ENCODE data around the gene CALN1.

CALN1 gene

DNA sequence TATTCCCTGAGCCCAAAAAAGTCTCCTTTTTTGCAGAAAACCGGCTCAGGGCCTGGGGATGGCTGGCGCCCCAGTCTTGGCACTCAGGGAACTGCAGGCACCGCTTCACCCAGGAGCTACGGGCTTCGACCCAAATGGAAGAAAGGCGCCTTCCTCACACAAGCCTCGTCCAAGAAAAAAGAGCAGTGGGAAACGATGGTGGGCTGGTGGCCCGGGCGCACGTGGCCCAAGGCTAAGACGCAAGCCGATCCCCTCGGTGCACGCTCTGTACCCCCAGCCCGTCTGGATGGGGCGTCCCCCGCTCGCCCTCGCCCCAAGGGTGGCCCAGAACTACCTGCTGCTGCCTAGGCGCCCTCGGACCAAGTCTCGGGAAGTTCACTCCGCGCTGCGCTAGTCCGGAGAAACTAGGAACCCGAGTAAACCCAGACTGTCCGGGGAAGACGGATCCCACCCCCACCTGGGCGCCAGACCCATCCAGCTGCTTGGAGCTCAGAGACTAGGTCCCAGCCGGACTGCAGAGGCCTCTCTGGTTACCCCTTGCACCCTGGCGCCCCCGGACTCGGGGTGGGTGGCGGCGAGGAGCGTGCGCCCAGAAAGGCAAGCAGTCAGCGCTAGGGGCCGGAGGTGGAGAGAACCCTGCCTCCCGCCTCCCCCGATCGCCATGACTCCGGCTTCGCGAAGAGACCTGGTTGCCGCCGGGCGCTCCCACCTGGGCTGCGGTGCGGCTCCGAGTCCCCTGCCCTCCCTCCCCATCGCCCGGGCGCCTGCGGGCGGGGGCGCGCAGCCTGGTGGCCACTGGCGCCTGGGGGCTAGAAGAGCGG is 76.4 kb downstream of the CALN1 start:
- Histone ChIP-seq H3K36me3 (ENCODE audit: control insufficient read depth in 2 of 2, insufficient read depth in 1 of 2, low read length in 2 of 2) (no peaks in the 10 kb centered on the region), H3K9me3 (ENCODE audit: control insufficient read depth, insufficient read depth, low read depth, low read length) (no peaks in the 10 kb centered on the region), H3K27ac (ENCODE audit: extremely low read depth, low read depth, low read length) (no peak overlapping the region), H3K4me1 (ENCODE audit: control insufficient read depth, insufficient read depth, low read length) (no peaks in the 10 kb centered on the region), H3K4me3 (ENCODE audit: low read depth, low read length) (no peak overlapping the region)
- ChIA-PET POLR2A (no interaction called here), CTCF (no interaction called here)
- TF ChIP-seq ZNF624 (tag by site-specific recombination; IDR thresholded peaks at IDR 0.05) (no peak), ZNF157 (tag by site-specific recombination; IDR thresholded peaks at IDR 0.05) (no peak)

DNA sequence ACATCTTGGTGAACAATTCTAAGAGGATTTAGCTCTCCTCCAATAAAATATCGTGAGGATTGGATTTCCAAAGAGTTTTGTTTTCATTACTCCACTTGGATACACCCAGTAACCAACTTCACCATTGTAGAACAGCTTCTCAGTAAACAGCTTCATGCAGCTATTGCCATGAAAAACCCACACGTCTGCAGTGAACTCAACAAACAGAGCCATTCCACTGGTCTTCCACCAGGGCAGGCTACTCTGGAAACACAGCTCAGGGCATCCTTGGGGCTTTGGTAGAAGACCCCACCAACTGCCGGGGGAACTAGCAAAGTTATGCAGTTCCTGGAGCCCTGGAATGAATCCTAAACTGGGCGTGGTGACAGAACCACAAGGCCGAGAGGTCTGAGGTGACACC is 77.4 kb downstream of the CALN1 start:
- H3K36me3 ChIP-seq (ENCODE audit: control insufficient read depth in 2 of 2, insufficient read depth in 1 of 2, low read length in 2 of 2), result no peaks in the 10 kb centered on the region
- no peak for TF ChIP-seq ZNF354C (tag by site-specific recombination; IDR thresholded peaks at IDR 0.05; ENCODE audit: borderline replicate concordance, low read depth)
- TF ChIP-seq ZNF510 (tag by site-specific recombination; IDR thresholded peaks at IDR 0.05; ENCODE audit: insufficient replicate concordance), result no peak
- TF ChIP-seq ZFP41 (tag by site-specific recombination; IDR thresholded peaks at IDR 0.05; ENCODE audit: borderline replicate concordance), result no peak
- no peak for TF ChIP-seq ZNF112 (tag by site-specific recombination; IDR thresholded peaks at IDR 0.05)
- TF ChIP-seq ZBTB21 (tag by site-specific recombination; IDR thresholded peaks at IDR 0.05), result no peak
- no peak for TF ChIP-seq ZNF311 (tag by site-specific recombination; IDR thresholded peaks at IDR 0.05; ENCODE audit: borderline replicate concordance)
- TF ChIP-seq, protein P1, sequence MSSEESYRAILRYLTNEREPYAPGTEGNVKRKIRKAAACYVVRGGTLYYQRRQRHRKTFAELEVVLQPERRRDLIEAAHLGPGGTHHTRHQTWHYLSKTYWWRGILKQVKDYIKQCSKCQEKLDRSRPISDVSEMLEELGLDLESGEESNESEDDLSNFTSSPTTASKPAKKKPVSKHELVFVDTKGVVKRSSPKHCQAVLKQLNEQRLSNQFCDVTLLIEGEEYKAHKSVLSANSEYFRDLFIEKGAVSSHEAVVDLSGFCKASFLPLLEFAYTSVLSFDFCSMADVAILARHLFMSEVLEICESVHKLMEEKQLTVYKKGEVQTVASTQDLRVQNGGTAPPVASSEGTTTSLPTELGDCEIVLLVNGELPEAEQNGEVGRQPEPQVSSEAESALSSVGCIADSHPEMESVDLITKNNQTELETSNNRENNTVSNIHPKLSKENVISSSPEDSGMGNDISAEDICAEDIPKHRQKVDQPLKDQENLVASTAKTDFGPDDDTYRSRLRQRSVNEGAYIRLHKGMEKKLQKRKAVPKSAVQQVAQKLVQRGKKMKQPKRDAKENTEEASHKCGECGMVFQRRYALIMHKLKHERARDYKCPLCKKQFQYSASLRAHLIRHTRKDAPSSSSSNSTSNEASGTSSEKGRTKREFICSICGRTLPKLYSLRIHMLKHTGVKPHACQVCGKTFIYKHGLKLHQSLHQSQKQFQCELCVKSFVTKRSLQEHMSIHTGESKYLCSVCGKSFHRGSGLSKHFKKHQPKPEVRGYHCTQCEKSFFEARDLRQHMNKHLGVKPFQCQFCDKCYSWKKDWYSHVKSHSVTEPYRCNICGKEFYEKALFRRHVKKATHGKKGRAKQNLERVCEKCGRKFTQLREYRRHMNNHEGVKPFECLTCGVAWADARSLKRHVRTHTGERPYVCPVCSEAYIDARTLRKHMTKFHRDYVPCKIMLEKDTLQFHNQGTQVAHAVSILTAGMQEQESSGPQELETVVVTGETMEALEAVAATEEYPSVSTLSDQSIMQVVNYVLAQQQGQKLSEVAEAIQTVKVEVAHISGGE (tag by site-specific recombination; conservative IDR thresholded peaks at IDR 0.05; ENCODE audit: low read depth), result no peak
- no peak for TF ChIP-seq ZNF791 (tag by site-specific recombination; IDR thresholded peaks at IDR 0.05)
- H3K4me1 ChIP-seq (ENCODE audit: control insufficient read depth, insufficient read depth, low read length), result no peaks in the 10 kb centered on the region
- no peak overlapping the region for H3K4me3 ChIP-seq (ENCODE audit: low read depth, low read length)
- no peaks in the 10 kb centered on the region for H3K9me3 ChIP-seq (ENCODE audit: control insufficient read depth, insufficient read depth, low read depth, low read length)
- ChIA-PET CTCF (interaction anchor here (0.6 to 1.1 kb wide), 3 partner anchors 13 to 357 kb away, joined by 3 read pairs; no protein-coding TSS in a partner anchor), POLR2A (no interaction called here)
- no peak overlapping the region for H3K27ac ChIP-seq (ENCODE audit: extremely low read depth, low read depth, low read length)

DNA sequence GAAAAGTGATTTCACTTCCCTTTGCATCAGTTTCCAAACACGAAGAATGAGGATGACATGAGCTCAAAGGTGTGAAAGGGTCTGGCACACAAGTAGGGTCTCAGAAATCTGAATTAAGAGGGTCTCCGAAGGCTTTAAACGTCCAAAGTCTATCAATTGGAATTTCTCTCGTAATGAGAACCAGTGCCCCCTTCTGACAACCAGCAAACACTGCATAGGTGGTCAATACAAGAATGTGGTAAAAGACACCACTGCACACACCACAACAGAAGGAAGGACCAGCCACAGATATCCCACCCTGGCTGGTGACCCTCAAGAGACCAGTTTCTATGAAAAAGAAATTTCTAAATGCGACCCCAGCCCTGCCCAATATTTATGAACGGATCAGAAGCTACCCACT is 78.1 kb downstream of the CALN1 start:
- Histone ChIP-seq H3K9me3 (ENCODE audit: control insufficient read depth, insufficient read depth, low read depth, low read length) (no peaks in the 10 kb centered on the region), H3K4me3 (ENCODE audit: low read depth, low read length) (no peak overlapping the region), H3K27ac (ENCODE audit: extremely low read depth, low read depth, low read length) (no peak overlapping the region), H3K36me3 (ENCODE audit: control insufficient read depth in 2 of 2, insufficient read depth in 1 of 2, low read length in 2 of 2) (no peaks in the 10 kb centered on the region), H3K4me1 (ENCODE audit: control insufficient read depth, insufficient read depth, low read length) (no peaks in the 10 kb centered on the region)
- ChIA-PET POLR2A (no interaction called here), CTCF (interaction anchor here (0.6 to 1.1 kb wide), 6 partner anchors 13 to 1256 kb away, joined by 3 to 5 read pairs (median 4); no protein-coding TSS in a partner anchor)
- TF ChIP-seq, protein P2, sequence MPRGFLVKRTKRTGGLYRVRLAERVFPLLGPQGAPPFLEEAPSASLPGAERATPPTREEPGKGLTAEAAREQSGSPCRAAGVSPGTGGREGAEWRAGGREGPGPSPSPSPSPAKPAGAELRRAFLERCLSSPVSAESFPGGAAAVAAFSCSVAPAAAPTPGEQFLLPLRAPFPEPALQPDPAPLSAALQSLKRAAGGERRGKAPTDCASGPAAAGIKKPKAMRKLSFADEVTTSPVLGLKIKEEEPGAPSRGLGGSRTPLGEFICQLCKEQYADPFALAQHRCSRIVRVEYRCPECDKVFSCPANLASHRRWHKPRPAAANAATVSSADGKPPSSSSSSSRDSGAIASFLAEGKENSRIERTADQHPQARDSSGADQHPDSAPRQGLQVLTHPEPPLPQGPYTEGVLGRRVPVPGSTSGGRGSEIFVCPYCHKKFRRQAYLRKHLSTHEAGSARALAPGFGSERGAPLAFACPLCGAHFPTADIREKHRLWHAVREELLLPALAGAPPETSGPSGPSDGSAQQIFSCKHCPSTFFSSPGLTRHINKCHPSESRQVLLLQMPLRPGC (tag by site-specific recombination; IDR thresholded peaks at IDR 0.05), result no peak
- TF ChIP-seq SCRT1 (tag by site-specific recombination; IDR thresholded peaks at IDR 0.05; ENCODE audit: borderline replicate concordance) (no peak), ZNF2 (tag by site-specific recombination; IDR thresholded peaks at IDR 0.05) (no peak), ZNF121 (tag by site-specific recombination; IDR thresholded peaks at IDR 0.05) (no peak), HOXC10 (CRISPR knock-in tag; IDR thresholded peaks at IDR 0.05) (no peak), ZNF223 (tag by site-specific recombination; IDR thresholded peaks at IDR 0.05) (no peak), ZNF510 (tag by site-specific recombination; IDR thresholded peaks at IDR 0.05; ENCODE audit: insufficient replicate concordance) (no peak), ZNF157 (tag by site-specific recombination; IDR thresholded peaks at IDR 0.05) (no peak), ZNF174 (tag by site-specific recombination; IDR thresholded peaks at IDR 0.05) (no peak), ZNF777 (tag by site-specific recombination; IDR thresholded peaks at IDR 0.05; ENCODE audit: borderline replicate concordance) (no peak), ZNF394 (tag by site-specific recombination; IDR thresholded peaks at IDR 0.05; ENCODE audit: borderline replicate concordance) (no peak)
- TF ChIP-seq, protein P3, sequence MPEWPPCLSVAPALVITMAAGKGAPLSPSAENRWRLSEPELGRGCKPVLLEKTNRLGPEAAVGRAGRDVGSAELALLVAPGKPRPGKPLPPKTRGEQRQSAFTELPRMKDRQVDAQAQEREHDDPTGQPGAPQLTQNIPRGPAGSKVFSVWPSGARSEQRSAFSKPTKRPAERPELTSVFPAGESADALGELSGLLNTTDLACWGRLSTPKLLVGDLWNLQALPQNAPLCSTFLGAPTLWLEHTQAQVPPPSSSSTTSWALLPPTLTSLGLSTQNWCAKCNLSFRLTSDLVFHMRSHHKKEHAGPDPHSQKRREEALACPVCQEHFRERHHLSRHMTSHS (tag by site-specific recombination; IDR thresholded peaks at IDR 0.05), result no peak
- TF ChIP-seq, protein P4, sequence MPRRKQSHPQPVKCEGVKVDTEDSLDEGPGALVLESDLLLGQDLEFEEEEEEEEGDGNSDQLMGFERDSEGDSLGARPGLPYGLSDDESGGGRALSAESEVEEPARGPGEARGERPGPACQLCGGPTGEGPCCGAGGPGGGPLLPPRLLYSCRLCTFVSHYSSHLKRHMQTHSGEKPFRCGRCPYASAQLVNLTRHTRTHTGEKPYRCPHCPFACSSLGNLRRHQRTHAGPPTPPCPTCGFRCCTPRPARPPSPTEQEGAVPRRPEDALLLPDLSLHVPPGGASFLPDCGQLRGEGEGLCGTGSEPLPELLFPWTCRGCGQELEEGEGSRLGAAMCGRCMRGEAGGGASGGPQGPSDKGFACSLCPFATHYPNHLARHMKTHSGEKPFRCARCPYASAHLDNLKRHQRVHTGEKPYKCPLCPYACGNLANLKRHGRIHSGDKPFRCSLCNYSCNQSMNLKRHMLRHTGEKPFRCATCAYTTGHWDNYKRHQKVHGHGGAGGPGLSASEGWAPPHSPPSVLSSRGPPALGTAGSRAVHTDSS (tag by site-specific recombination; IDR thresholded peaks at IDR 0.05), result no peak
